ENCODE measurements around the gene OR8D1.

GRCh38 chr11:124285610-124286344 lies 28.0 kb downstream of the OR8D1 start:
- TF ChIP-seq POLR2A (IDR thresholded peaks at IDR 0.05) (no peak), CTCF (IDR thresholded peaks at IDR 0.05) (no peak)
